GM08714 (cell line): Measurements from ENCODE around the gene KLRF1.

ENCODE experiments used
- H3K4me3 ChIP-seq: fragments of 200-500 bp; sonication (Bioruptor generic); 2 replicates; pipeline ENCODE4 v1.5.1; 2014; ENCODE audit warnings: mild to moderate bottlenecking, low read length, inconsistent platforms
- ZNF274 ChIP-seq: IDR thresholded peaks from 2 replicates; pipeline ENCODE4 v1.6.1; 2012; ENCODE audit warnings: mild to moderate bottlenecking, low read depth, low read length

Gene KLRF1

GRCh38 chr12:9831720-9832119 is 4.4 kb downstream of the KLRF1 start:
- TF ChIP-seq ZNF274 = no peak
- no peak overlapping the region for H3K4me3 ChIP-seq

- TF ChIP-seq ZNF274 = no peak
Measured at GRCh38 chr12:9843407-9843806, 16.1 kb downstream of the KLRF1 start.

DNA sequence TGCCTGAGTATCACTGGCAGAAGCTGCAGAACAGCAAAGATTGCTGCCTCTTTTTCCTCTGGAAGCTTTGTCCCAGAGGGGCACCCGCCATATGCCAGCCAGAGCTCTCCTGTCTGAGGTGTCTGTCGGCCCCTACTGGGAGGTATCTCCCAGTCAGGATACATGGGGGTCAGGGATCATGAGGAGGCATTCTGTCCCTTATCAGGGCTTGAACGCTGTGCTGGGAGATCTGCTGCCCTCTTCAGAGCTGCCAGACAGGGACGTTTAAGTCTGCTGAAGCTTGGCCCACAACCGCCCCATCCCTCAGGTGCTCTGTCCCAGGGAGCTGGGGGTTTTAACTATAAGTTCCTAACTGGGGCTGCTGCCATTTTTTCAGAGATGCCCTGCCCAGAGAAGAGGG is 21.6 kb downstream of the KLRF1 start:
- TF ChIP-seq ZNF274 = no peak
- no peak overlapping the region for H3K4me3 ChIP-seq

More at GRCh38 chr12:9843407-9843806, 16.1 kb downstream of the KLRF1 start:
- no peak overlapping the region for H3K4me3 ChIP-seq

DNA sequence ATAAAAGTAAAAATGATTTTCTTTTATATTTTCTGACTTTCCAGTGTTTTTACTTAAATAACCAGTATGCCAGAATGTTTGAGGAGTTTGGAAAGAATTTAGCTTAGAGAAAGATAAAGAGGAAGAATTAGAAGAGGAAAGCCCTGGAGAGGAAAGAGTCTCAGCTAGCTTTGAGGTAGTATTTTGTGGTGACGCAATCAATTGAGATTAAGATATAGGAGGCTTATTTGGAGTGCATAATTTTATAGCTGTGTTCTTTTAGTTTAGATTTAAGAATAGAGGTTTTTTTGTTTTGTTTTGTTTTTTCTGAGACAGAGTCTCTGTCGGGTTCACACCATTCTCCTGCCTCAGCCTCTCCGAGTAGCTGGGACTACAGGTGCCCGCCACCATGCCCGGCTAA is 23.8 kb downstream of the KLRF1 start:
- no peak overlapping the region for H3K4me3 ChIP-seq
- no peak for TF ChIP-seq ZNF274

GRCh38 chr12:9851927-9852326 is 24.6 kb downstream of the KLRF1 start:
- no peak overlapping the region for H3K4me3 ChIP-seq
- TF ChIP-seq ZNF274 = no peak

GRCh38 chr12:9856151-9856550 is 28.9 kb downstream of the KLRF1 start:
- TF ChIP-seq ZNF274 = no peak
- H3K4me3 ChIP-seq = no peak overlapping the region

- H3K4me3 ChIP-seq = no peak overlapping the region
- no peak for TF ChIP-seq ZNF274
Measured at GRCh38 chr12:9856894-9857293, 29.6 kb downstream of the KLRF1 start.

DNA sequence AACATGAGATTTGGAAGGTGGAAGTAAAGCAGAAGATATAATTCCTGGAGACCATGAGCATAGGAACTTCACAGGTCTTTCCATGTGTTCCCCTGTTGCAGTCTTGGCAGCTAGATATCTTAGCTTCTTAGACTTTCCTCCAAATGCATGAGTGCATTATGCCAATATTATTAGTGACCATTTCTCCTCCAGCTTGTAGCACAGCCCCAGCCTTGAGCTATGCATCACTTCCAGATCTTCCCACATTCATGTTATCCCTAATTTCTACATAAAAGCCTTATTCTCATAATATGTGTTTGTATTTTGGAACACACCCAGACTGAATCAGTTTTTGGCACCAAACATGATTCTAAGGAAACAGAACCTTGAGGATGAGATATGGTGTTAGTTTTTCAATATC is 30.9 kb downstream of the KLRF1 start:
- no peak overlapping the region for H3K4me3 ChIP-seq
- no peak for TF ChIP-seq ZNF274

DNA sequence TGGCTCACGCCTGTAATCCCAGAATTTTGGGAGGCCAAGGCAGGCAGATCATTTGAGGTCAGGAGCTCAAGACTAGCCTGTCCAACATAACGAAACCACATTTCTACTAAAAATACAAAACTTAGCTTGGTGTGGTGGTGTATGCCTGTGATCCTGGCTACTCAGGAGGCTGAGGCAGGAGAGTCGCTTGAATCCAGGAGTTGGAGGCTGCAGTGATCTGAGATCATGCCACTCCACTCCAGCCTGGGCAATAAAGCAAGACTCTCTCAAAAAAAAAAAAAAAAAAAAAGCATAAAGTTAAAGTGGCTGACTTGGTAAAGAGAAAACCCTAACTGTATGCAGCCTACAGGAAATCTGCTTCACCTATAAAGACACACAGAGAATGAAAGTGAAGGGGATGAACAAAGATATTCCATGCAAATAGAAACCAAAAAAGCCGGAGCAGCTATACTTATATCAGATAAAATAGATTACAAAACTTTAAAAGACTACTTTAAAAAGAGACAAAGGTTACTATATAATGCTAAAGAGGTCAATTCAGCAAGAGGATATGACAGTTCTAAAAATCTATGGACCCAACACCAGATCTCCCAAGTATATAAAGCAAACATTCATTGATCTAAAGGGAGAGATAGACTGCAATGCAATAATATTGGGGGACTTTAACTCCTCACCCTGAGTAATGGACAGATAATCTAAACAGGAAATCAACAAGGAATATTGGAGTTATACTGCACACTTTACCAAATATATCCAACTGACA is 37.8 kb downstream of the KLRF1 start:
- peak overlapping the region; percentile 8; the same call in 1 of the 2 replicates for H3K4me3 ChIP-seq

GRCh38 chr12:9866860-9867269 is 39.6 kb downstream of the KLRF1 start:
- H3K4me3 ChIP-seq = 0 out of 2 replicates have a peak overlapping the region, but pooled peaks have one; percentile 16
- TF ChIP-seq ZNF274 = no peak

More for the DNA sequence above, 37.8 kb downstream of the KLRF1 start:
- no peak for TF ChIP-seq ZNF274

DNA sequence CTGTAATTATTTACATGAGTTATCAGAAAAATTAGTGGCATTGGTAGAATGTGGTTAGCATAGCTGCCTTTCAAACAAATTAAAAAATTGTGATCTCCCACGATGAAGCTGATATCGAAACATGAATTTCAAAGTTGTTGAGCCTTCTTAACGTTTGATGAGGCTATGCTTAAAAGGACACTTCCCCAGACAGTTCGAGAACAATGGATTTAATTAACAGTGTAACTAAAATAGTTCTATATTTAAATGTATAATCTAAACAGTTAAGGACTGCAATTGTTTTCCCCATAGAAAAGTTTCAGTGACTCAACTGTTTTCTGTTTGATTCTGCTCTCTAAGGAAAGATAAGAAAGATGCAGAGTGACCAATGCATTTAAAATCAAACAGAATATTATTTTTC is 40.2 kb downstream of the KLRF1 start:
- peak overlapping the region; percentile 25; the same call in 1 of the 2 replicates for H3K4me3 ChIP-seq
- TF ChIP-seq ZNF274 = no peak

GRCh38 chr12:9868311-9868801 is 41.1 kb downstream of the KLRF1 start:
- peak overlapping the region; percentile 56; the same call in 1 of the 2 replicates for H3K4me3 ChIP-seq
- no peak for TF ChIP-seq ZNF274

DNA sequence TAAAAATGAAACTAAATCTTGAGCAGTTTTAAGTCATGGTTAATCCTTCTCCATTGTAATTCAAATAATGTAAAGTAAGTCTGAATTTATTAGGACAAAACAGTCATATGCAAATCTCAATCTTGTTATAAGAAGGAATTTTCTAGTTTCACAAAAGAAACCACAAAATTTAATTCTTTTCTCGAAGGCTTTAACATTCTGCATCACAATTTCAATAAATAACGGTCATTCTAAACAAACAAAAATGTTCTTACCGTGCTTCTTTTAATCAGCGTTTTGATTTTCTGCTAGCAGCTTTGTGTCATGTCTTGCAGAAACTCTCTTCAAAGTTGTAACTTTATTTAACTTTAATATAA is 41.6 kb downstream of the KLRF1 start:
- peak overlapping the region; percentile 56; the same call in 1 of the 2 replicates for H3K4me3 ChIP-seq
- no peak for TF ChIP-seq ZNF274

DNA sequence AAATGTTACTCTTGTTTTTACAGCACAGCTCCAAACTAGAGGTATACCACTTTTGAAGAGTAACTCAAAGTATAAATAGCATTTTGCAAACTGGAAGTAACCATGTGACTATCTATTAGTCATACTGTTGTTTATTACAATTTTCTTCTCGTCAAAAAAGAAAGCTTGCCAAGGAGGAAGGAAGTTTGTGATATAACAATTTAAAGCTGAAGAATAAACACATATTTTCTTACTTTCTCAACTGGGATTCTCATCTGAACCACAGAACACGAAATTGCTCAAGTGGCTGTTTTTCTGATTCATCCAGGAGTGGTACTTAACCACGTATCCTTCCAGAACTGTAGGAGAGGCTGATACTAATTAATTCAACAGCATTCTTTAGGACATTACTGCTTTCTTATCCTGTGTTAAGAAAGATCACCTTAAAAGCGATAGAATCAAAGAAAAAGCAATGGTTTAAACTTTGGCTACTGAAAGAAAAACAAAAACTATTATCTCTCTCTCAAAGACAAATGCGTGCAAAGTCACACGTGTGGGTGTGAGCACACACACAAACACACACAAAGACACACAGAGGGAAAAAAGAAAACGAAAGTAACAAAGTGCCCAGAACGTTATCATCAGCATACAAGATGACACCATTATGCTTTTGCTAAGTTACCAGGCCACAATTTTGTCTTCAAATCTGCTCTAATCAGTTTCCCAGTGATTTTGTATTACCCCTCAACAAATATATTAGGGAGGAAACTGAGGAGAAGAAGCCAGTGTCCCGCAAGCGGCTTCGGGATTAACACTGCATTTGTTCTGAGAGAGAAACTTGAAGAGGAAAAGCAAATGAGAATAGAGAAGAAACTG is 42.3 kb downstream of the KLRF1 start, which contains the start of gene CLEC2B:
TSS of gene CLEC2B (minus strand) at position 48 of the 855 bp plus-strand sequence.
- no peak for TF ChIP-seq ZNF274
- H3K4me3 ChIP-seq = peak within 1 kb of the TSS; percentile 56

GRCh38 chr12:9870286-9870866 is 43.1 kb downstream of the KLRF1 start:
- no peak overlapping the region for H3K4me3 ChIP-seq
- TF ChIP-seq ZNF274 = no peak
